Measurements from ENCODE around the gene TSPEAR. TPM values are rescaled to one million over a fixed set of nuclear protein-coding genes. Genes with fewer than 3 reads are reported as not detected.

The TSPEAR gene
- total RNA-seq, 2 experiments from 2014 or later = not detected

DNA sequence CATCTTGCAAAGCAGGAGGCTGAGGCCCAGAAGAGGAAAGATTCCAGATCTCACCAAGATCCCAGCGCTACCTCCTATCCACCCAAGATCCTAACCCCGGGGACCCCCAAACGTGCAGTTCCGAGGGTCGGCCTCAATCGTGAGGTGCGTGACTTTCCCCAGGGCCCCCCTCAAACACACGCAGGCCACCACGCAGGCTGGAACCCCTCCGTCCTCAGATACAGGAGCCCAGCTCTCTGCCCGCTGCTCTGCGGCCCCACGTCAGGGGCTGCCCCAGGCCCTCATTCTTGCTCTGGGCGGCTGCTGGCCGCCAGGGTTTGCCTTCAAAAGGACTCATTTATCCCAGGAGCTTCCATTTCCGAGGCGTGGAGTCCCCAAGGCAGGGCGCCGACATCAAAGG, 211.3 kb downstream of the TSPEAR start:
- TF ChIP-seq, protein P1, sequence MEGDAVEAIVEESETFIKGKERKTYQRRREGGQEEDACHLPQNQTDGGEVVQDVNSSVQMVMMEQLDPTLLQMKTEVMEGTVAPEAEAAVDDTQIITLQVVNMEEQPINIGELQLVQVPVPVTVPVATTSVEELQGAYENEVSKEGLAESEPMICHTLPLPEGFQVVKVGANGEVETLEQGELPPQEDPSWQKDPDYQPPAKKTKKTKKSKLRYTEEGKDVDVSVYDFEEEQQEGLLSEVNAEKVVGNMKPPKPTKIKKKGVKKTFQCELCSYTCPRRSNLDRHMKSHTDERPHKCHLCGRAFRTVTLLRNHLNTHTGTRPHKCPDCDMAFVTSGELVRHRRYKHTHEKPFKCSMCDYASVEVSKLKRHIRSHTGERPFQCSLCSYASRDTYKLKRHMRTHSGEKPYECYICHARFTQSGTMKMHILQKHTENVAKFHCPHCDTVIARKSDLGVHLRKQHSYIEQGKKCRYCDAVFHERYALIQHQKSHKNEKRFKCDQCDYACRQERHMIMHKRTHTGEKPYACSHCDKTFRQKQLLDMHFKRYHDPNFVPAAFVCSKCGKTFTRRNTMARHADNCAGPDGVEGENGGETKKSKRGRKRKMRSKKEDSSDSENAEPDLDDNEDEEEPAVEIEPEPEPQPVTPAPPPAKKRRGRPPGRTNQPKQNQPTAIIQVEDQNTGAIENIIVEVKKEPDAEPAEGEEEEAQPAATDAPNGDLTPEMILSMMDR (conservative IDR thresholded peaks at IDR 0.05; ENCODE audit: low read length) = no peak
- TF ChIP-seq EZH2phosphoT487 (IDR thresholded peaks at IDR 0.05; ENCODE audit: borderline replicate concordance, low read depth, low read length) = no peak
- BruUV-seq (replicated peaks) = no TSS peak
- no peaks in the 10 kb centered on the region for H4K20me1 ChIP-seq (ENCODE audit: insufficient read depth, low read length)
- H2AFZ ChIP-seq (ENCODE audit: low read length) = no peak overlapping the region
- H3K27ac ChIP-seq (ENCODE audit: low read depth, low read length, poor library complexity, severe bottlenecking) = no peak overlapping the region
- no peak overlapping the region for H3K4me3 ChIP-seq (ENCODE audit: low read depth, low read length, poor library complexity, severe bottlenecking)
- no peaks in the 10 kb centered on the region for H3K79me2 ChIP-seq (ENCODE audit: insufficient read depth, low read depth, low read length)
- H3K9me3 ChIP-seq (ENCODE audit: low read length) = no peaks in the 10 kb centered on the region
- CTCF ChIA-PET (ENCODE audit: unreplicated experiment) = no interaction called here
- no peaks in the 10 kb centered on the region for H3K36me3 ChIP-seq (ENCODE audit: insufficient read depth, low read length)
- H3K9me2 ChIP-seq (ENCODE audit: insufficient read depth, low read length) = no peaks in the 10 kb centered on the region
- intact Hi-C loops (cut with micrococcal nuclease; ENCODE audit: unreplicated experiment) = no loop called here
- no peak for DNase-seq (ENCODE audit: low spot score)
- H3K4me1 ChIP-seq (ENCODE audit: insufficient read depth, low read length, poor library complexity, severe bottlenecking) = no peaks in the 10 kb centered on the region
- POLR2A ChIA-PET = no interaction called here
- H3K4me2 ChIP-seq (ENCODE audit: low read length) = no peak overlapping the region

DNA sequence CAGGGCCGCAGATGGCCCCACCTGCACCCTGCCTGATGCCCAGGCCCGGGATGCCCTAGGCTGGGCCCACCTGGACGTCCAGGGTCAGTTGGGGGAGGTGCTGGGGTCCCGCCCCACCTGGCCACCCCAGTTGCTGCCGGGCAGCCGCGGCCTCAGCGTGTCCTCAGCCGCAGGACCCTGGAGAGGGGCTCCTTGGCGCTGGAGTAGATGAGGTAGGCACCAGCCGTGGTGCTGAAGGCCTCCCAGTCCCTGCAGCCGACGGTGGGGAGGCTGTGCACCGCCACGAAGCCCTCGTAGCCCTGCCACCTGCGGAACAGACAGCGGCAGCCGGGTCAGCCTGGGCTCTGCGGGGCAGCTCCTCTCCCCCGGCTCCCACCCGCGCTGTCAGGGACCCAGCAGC, 211.7 kb downstream of the TSPEAR start:
- no peaks in the 10 kb centered on the region for H3K9me2 ChIP-seq (ENCODE audit: insufficient read depth, low read length)
- no peaks in the 10 kb centered on the region for H3K4me1 ChIP-seq (ENCODE audit: insufficient read depth, low read length, poor library complexity, severe bottlenecking)
- no TSS peak for BruUV-seq (replicated peaks)
- H3K4me3 ChIP-seq (ENCODE audit: low read depth, low read length, poor library complexity, severe bottlenecking) = no peak overlapping the region
- TF ChIP-seq, protein P1 (conservative IDR thresholded peaks at IDR 0.05; ENCODE audit: low read length) = no peak
- no peak for TF ChIP-seq EZH2phosphoT487 (IDR thresholded peaks at IDR 0.05; ENCODE audit: borderline replicate concordance, low read depth, low read length)
- H3K36me3 ChIP-seq (ENCODE audit: insufficient read depth, low read length) = no peaks in the 10 kb centered on the region
- intact Hi-C loops (cut with micrococcal nuclease; ENCODE audit: unreplicated experiment) = no loop called here
- ChIA-PET CTCF (ENCODE audit: unreplicated experiment) (no interaction called here), POLR2A (no interaction called here)
- no peak overlapping the region for H3K4me2 ChIP-seq (ENCODE audit: low read length)
- H3K27ac ChIP-seq (ENCODE audit: low read depth, low read length, poor library complexity, severe bottlenecking) = no peak overlapping the region
- DNase-seq (ENCODE audit: low spot score) = no peak
- no peaks in the 10 kb centered on the region for H3K79me2 ChIP-seq (ENCODE audit: insufficient read depth, low read depth, low read length)
- no peak overlapping the region for H2AFZ ChIP-seq (ENCODE audit: low read length)
- no peaks in the 10 kb centered on the region for H3K9me3 ChIP-seq (ENCODE audit: low read length)
- H4K20me1 ChIP-seq (ENCODE audit: insufficient read depth, low read length) = no peaks in the 10 kb centered on the region

DNA sequence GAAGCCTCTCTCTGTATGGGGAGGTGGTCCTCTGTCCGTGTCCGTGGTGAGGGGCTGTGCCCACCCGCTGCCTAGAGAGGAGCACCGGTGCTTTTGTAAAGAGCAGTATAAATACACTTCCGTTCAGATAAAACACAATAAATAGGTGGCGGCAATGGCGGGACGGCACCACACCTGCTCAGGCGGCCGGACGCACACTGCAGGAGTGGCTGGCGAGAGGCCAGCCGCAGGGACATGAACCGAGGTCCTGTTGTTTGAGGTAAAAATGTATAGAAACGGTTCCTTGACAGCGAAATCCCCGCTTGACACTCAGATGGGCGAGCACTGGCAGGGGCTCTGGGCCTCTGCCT, 212.2 kb downstream of the TSPEAR start:
- intact Hi-C loops (cut with micrococcal nuclease; ENCODE audit: unreplicated experiment) = no loop called here

More for the DNA sequence above, 212.2 kb downstream of the TSPEAR start:
- H3K27ac ChIP-seq (ENCODE audit: low read depth, low read length, poor library complexity, severe bottlenecking) = no peak overlapping the region
- ChIA-PET CTCF (ENCODE audit: unreplicated experiment) (no interaction called here), POLR2A (no interaction called here)
- no peak for TF ChIP-seq EZH2phosphoT487 (IDR thresholded peaks at IDR 0.05; ENCODE audit: borderline replicate concordance, low read depth, low read length)
- TF ChIP-seq, protein P1 (conservative IDR thresholded peaks at IDR 0.05; ENCODE audit: low read length) = no peak
- DNase-seq (ENCODE audit: low spot score) = no peak
- no peaks in the 10 kb centered on the region for H3K9me3 ChIP-seq (ENCODE audit: low read length)
- H3K79me2 ChIP-seq (ENCODE audit: insufficient read depth, low read depth, low read length) = no peaks in the 10 kb centered on the region
- H3K4me3 ChIP-seq (ENCODE audit: low read depth, low read length, poor library complexity, severe bottlenecking) = no peak overlapping the region
- no peaks in the 10 kb centered on the region for H3K9me2 ChIP-seq (ENCODE audit: insufficient read depth, low read length)
- H2AFZ ChIP-seq (ENCODE audit: low read length) = no peak overlapping the region
- H3K4me2 ChIP-seq (ENCODE audit: low read length) = no peak overlapping the region
- H3K36me3 ChIP-seq (ENCODE audit: insufficient read depth, low read length) = no peaks in the 10 kb centered on the region
- H3K4me1 ChIP-seq (ENCODE audit: insufficient read depth, low read length, poor library complexity, severe bottlenecking) = no peaks in the 10 kb centered on the region
- no peaks in the 10 kb centered on the region for H4K20me1 ChIP-seq (ENCODE audit: insufficient read depth, low read length)
- BruUV-seq (replicated peaks) = no TSS peak

Data from OCI-LY7 (cell line).